Globus pallidus (tissue), 1 donor: Measurements from ENCODE around the gene GPR22.
A peak's percentile ranks its signal among the peaks of the same experiment; 100 is the strongest.

Source experiments
- DNase-seq: peaks from one replicate; pipeline ENCODE4 v3.0.0-alpha.2; 2015; ENCODE audit warnings: low spot score

The GPR22 gene

DNA sequence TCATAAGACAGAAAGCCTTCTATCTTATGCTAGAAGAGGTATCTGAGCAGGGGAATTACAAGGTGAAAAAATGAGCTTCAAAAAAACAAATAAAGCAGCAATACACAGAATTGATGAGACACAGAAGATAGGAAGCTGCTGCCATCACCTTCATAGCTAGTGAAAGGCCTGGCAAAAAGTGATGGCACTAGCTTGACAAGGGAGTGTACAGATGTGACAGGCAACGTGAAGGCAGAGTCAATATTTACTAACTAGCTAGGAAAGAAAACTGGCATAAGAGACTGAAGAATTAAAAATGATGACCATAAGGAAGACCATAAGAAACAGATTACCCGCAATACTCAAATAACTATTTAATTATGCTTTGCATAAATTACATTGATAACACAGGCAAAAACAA, 9.4 kb downstream of the GPR22 start:
- DNase-seq = no peak

DNA sequence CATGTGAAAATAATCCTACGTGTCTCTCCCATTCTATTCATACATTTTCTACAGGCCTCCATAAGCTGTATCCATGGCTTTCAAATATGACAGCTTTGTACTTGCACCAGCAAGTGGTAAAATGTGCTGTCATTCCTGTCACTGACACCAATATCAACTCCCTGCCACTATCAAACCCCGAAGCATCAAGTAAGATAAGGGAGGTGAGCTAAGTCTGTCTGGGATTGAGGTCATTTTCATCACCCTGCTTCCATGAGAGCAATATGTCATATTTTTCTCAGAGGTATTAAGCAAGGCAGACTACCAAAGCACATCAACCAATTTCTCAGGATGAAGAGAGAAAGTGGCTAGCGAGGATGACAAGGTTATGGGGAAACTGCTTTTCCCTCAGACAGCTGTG, 11.1 kb downstream of the GPR22 start:
- DNase-seq = no peak

DNA sequence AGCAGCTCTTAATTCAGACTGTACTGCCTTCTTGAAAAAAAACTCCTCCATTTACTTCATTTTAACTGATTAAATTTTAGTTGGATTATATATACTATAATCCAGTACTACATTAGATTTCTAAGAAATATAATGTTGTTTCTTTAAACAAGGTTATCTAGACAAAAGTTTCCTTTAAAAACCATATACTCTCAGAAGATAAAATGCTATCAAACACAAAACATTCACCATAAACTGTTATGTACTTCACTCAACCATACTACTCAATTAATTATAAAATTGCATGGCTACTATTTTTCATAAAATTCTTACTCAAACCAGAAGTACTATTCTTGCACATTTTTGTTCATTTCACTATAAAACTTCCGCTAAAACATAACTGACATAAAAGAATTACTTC, 12.7 kb downstream of the GPR22 start:
- DNase-seq = no peak

DNA sequence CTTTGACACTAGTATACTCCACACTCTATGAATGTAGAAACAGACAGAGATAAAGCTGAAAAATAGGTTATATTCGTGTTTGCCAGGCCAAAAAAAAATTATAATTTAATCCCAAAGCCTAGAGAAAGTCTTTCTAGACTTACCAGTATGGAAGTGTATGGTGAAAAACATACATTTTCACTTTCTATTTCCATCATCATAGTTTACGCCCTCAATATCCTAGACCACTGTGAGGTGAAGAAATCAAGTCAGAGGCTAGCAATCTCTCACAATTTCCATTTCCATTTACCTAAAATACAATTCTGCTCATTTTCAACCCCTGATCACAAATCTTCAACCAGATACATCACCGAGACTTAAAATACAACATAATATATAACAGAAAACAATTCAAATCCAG, 16.2 kb downstream of the GPR22 start:
- DNase-seq = no peak

DNA sequence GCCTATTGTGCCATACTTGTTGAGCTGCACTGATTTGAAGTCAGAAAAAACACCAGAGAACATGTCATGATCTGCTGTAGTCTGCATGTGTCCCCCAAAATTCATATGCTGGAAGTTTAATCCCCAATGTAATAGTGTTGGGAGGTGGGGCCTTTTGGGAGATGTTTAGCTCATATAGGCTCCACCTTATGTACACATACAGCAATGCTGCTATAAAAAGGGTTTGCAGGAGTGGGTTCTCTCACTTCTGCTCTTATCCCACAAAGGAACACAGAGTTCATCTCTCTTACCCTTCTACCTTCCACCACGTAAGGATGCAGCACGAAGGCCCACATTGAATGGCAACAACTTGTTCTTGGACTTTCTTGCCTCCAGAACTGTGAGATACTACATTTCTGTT, 23.0 kb downstream of the GPR22 start:
- no peak for DNase-seq

DNA sequence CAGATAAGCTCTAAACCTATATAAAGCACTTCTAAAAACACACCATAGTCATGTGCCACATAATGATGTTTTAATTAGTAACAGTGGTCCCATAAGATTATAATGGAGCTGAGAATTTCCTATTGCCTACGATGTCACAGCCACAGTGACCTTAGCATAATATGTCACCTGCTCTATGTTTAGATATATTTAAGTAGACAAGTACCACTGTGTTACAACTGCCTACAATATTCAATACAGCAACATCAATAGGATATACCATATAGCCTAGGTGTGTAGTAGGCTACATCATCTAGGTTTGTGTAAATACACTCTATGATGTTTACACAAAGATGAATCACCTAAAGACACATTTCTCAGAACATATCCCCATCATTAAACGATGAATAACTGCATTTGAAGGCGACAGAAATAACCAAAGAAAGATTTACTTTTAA, 24.5 kb downstream of the GPR22 start:
- DNase-seq = no peak

DNA sequence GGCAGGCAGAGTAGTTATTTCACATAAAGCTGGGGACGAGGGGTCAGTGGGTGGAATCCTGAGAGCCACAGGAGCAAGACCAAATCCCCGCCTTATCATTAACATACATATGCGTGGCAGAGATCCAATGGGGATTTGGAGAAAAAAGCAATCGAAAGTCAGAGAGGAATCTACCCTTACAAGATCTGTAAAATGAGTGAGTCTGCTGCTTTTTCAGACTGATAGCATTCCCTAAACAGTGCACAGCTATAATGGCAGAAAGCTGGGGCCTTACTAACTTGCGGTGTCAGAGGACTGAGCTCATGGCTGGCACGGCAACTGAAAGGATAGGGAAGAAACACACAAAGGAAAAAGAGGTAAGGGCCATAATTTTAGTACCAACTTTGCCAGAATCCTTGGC, 25.0 kb downstream of the GPR22 start:
- no peak for DNase-seq

DNA sequence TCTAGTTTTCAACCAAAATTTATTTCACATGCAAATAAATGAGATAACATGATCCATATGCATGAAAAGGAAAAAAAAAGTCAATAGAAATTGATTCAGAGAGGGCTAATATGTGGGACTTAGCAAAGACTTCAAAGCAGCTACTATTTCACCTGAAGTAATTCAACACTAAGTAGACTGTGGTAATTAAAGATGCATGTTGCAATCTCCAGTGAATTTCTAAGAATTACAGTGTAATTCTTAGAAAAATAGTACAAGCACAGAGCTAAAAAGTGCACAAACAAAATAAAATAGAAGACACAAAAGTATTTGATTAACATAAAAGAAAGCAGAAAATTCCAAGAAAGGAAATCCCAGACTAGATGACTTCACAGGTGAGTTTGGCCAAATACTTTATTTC, 25.7 kb downstream of the GPR22 start:
- DNase-seq = no peak

DNA sequence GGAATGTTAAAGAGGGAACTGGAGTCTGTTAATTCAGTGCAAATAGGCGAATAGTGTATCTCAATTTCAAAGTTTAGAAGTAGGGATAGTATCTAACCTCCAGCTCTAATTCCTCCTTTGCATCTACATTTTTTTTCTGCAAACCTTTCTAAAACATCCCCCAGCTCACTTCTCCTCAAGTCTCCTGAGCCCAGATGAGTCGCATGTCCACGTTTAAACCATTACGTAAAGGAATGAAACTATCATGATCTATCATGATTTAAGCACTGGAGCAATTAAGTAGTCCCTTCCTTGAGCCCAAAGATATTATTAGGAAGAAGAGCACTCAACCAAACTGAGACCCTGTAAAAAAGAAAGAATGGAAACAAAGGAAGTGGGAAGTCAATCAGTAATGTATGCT, 29.9 kb downstream of the GPR22 start:
- no peak for DNase-seq

DNA sequence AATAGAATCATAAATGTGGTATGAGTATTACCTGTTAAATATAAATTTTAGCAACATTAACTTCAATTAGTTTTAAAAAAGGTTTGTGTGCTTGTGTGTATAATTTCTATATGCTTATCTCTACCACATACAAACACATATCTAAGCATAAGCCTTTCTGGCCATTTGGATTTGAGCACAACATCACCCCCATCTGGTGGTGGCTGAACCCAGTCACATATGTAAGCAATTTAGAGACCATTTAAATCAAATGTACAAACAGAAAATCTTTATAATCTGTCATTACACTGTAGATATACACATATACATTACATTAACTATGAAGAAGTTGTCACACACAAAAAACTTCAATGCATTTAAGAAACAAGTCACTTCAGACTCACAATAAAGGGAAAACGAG, 31.7 kb downstream of the GPR22 start:
- peak; percentile 42 for DNase-seq

DNA sequence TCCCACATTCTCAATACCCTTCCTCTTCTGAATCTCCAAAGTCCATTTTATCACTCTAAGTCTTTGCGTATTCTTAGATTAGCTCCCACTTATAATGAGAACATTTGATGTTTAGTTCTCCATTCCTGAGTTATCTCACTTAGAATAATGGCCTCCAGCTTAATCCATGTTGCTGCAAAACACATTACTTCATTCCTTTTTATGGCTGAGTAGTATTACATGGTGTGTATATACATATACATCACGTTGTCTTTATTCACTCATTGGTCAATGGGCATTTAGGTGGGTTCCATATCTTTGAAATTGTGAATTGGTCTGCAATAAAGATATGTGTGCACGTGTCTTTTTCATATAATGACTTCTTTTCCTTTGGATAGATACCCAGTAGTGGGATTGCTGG, 32.3 kb downstream of the GPR22 start:
- no peak for DNase-seq

DNA sequence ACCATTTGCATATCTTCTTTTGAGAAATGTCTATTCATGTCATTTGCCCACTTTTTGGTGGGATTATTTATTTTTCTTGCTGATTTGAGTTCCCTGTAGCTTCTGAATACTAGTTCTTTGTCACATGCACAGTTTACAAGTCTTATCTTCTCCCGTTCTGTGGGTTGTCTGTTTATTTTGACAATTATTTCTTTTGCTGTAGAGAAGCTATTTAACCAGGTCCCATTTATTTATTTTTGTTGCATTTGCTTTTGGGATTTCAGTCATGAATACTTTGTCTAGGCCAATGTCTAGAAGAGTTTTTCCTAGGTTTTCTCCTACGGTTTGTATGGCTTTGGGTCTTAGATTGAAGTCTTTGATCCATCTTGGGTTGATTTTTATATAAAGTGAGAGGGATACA, 32.9 kb downstream of the GPR22 start:
- no peak for DNase-seq

DNA sequence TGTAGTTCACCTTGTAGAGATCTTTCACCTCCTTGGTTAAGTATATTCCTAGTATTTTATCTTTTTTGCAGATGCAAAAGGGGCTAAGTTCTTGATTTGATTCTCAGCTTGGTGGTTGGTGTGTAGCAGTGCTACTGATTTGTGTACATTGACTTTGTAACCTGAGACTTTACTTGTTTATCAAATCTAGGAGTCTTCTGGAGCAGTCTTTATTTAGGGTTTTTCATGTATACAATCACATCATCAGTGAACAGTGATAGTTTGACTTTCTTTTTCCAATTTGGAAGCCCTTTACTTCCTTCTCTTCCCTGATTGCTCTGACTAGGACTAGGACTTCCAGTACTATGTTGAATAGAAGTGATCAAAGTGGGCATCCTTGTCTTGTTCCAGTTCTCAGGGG, 33.8 kb downstream of the GPR22 start:
- DNase-seq = no peak

DNA sequence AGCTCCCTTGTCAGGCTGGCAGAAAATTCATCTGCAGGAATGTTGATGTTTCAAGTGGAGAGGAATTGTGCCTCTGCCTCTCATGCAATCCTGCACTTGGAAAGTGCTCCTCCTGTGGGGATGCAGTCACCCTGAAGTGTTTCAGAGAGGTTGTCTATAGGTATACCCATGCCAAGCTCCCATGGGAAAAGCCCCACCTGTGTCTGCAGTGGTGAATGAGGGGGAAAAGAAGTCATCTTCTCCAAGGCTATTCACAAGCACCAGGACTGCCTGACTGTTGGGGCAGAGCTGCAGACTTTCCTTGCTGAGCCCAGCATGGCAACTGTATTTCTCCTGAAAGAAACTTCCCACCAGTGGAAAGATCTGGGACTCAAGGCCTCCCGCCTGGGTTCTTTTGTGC, 35.5 kb downstream of the GPR22 start:
- DNase-seq = no peak

DNA sequence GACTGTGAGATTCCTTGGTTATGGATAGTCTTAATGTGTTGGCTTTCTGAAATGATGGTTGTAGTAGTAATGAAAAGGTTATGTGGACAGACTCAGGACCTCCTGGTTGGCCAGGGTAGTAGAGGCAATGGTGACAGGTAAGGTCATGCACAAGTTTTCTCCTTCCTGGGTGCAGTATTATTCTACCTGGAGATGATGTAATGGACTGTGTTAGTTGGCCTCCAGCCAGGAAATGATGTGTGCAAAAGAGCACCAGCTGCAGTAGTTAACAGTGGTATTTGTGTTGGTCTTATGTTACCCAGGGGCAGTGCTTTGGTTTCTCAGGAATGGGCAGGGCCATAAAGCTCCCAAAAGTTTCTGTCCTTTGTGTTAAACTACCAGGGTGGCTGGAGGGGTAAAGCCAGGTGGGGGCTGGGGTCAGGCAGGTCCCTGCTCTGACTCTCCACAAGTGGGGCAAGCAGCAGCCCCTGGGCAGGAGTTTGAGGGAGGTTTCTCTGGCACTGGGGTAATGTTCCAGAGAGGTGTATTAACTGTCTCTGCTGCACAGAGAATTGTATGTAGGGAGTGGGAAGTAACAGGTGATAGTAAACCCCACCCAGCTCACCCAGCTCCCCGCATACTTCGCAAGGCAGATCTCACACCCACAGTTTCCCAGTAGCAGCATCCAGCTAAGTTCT, 36.3 kb downstream of the GPR22 start:
- DNase-seq = no peak

DNA sequence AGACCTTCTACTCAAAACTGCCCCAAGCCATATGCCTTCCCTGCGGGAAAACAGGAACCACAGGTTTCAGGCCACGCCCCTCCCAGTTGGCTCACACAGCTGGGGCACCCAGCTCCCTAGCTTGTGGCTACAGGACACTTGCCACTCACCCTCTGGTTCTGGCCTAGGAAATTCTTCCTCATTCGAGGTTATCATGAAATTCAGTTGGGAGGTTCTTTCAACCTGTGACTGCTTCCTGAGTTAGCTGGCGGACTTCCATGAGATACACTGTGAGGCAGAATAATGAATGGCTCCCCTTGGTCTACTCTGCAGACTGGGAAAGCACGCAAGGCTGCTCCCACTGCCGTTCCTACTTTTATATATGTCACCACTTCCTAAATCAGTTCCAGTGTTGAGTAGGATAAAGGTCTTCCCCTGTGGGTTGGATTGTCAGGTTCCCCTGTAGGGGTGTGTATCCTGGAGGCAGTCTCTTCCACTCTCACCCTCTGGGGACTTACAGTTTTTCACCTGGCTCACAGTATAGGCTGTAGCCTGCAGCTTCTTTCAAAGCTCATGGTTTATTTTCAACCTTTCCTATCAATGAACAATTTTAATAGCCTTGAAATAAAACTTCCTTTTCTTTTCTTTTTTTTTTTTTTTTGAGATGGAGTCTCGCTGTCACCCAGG, 37.0 kb downstream of the GPR22 start:
- DNase-seq = no peak
